ENCODE data around the gene CELF4. TPM values are rescaled to one million over a fixed set of nuclear protein-coding genes. Genes with fewer than 3 reads are reported as not detected.

CELF4 gene
- total and polyA plus RNA-seq, 2 donors (not counting 3 experiments of a cell fraction or from before 2014, with no cell fraction given) = not detected

- H3K4me3 ChIP-seq (replicated peaks in 1 of 3; ENCODE audit: insufficient read depth in 1 of 3, low read depth in 1 of 3, low read length in 3 of 3) = no peak overlapping the region
- no TSS peak for BruUV-seq (replicated peaks)
- dilution Hi-C loops (cut with MboI; ENCODE audit: extremely low pct_ligation_motif_present, low sequenced_read_pairs) = no loop called here
Observed at GRCh38 chr18:37551249-37551648, 14.3 kb downstream of the CELF4 start.

More at GRCh38 chr18:37551249-37551648, 14.3 kb downstream of the CELF4 start:
- FAIRE-seq (no peak), DNase-seq (ENCODE audit: low read depth, low spot score) (no peak)
- Histone ChIP-seq H3K79me2 (ENCODE audit: control insufficient read depth, insufficient read depth, low read length) (no peaks in the 10 kb centered on the region), H2AFZ (ENCODE audit: low read depth, low read length) (no peak overlapping the region), H3K9ac (replicated peaks; ENCODE audit: extremely low read depth, insufficient read depth, low read length) (no peak overlapping the region), H3K36me3 (ENCODE audit: control insufficient read depth in 2 of 2, extremely low read depth in 1 of 2, insufficient read depth in 2 of 2, low read length in 2 of 2) (no peaks in the 10 kb centered on the region), H3K27me3 (ENCODE audit: control insufficient read depth in 2 of 2, insufficient read depth in 2 of 2, low read length in 2 of 2) (no peaks in the 10 kb centered on the region), H4K20me1 (replicated peaks; ENCODE audit: control insufficient read depth, extremely low read depth, insufficient read depth, low read length) (no peaks in the 10 kb centered on the region), H3K27ac (ENCODE audit: insufficient read depth, low read depth, low read length) (no peak overlapping the region), H3K9me3 (replicated peaks; ENCODE audit: control insufficient read depth, insufficient read depth, low read length) (no peaks in the 10 kb centered on the region), H3K4me1 (ENCODE audit: control insufficient read depth, extremely low read depth, insufficient read depth, low read length) (no peaks in the 10 kb centered on the region), H3K4me2 (ENCODE audit: insufficient read depth, low read length) (no peak overlapping the region), H3K9me1 (replicated peaks; ENCODE audit: control insufficient read depth, extremely low read depth, insufficient read depth, low read length) (no peaks in the 10 kb centered on the region)
- CTCF ChIA-PET = interaction anchor here (1.3 kb wide), 1 partner anchor 14 kb away, joined by 3 read pairs; no protein-coding TSS in a partner anchor
- POLR2A ChIA-PET = no interaction called here
- intact Hi-C loops (cut with micrococcal nuclease) = no loop called here
- TF ChIP-seq POLR2AphosphoS5 (IDR thresholded peaks at IDR 0.05; ENCODE audit: insufficient read depth, low read depth, low read length) (no peak), JUN (IDR thresholded peaks at IDR 0.05; ENCODE audit: borderline replicate concordance, insufficient read depth, insufficient read length, low read depth) (no peak), FOS (IDR thresholded peaks at IDR 0.05; ENCODE audit: borderline replicate concordance, insufficient read depth, low read length) (no peak), GATA2 (IDR thresholded peaks at IDR 0.05; ENCODE audit: insufficient read depth, insufficient read length, low read depth, low read length) (no peak), MAX (IDR thresholded peaks at IDR 0.05; ENCODE audit: insufficient read depth, insufficient read length) (no peak), MYC (IDR thresholded peaks at IDR 0.05; ENCODE audit: low read depth, low read length) (no peak), POLR2A (IDR thresholded peaks at IDR 0.05; ENCODE audit: low read depth, low read length) (no peak), EZH2 (IDR thresholded peaks at IDR 0.05; ENCODE audit: borderline replicate concordance, low read depth, low read length, severe bottlenecking) (no peak), CTCF (IDR thresholded peaks at IDR 0.05; ENCODE audit: extremely low read depth in 1 of 2, insufficient read depth in 1 of 2, low read depth in 1 of 2, low read length in 2 of 2) (no peak)
